ENCODE results near the gene IL36A. TPM values are rescaled to one million over a fixed set of nuclear protein-coding genes. Genes with fewer than 3 reads are reported as not detected.

Gene IL36A
- total RNA-seq, 1 donor from 2014 or later: not detected

DNA sequence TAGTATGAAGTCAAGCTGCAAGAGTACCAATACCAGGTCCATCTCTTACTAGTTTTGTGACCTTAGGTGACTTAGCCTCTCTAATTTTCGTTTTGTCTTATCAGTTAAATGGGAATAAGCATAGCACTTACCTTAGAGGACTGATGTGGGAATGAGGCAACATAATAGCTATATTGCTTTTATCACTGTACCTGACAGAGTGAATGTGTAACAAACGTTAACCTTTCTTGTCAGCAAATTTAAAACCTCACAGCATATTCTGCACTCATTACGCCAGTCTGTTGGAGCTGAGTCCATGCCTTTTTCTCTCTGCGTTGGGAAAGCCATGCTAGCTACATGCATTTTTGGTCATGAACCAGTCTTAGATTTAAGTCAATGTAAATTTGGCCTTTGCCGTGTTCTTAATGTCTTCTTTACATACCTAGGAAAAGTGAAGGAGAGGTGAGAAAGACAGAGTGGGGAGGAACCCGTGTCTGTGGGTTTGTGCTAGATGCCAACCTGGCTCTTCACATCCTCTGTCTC lies 47.2 kb downstream of the IL36A start, which contains the start of gene IL36B:
IL36B (minus strand) TSS at position 472 of the 522 bp plus-strand sequence.
- H3K27me3 Mint-ChIP-seq: peaks cover 18% of the 10 kb centered on the region
- H3K4me1 Mint-ChIP-seq (ENCODE audit: low read depth): no peaks in the 10 kb centered on the region
- H3K4me3 Mint-ChIP-seq (ENCODE audit: low read depth): no peak within 1 kb of the TSS
- no peak for DNase-seq (ENCODE audit: low spot score, unreplicated experiment)
- peaks cover 26% of the 10 kb centered on the region for H3K9me3 Mint-ChIP-seq (ENCODE audit: low read depth)
- TF ChIP-seq, protein P1, sequence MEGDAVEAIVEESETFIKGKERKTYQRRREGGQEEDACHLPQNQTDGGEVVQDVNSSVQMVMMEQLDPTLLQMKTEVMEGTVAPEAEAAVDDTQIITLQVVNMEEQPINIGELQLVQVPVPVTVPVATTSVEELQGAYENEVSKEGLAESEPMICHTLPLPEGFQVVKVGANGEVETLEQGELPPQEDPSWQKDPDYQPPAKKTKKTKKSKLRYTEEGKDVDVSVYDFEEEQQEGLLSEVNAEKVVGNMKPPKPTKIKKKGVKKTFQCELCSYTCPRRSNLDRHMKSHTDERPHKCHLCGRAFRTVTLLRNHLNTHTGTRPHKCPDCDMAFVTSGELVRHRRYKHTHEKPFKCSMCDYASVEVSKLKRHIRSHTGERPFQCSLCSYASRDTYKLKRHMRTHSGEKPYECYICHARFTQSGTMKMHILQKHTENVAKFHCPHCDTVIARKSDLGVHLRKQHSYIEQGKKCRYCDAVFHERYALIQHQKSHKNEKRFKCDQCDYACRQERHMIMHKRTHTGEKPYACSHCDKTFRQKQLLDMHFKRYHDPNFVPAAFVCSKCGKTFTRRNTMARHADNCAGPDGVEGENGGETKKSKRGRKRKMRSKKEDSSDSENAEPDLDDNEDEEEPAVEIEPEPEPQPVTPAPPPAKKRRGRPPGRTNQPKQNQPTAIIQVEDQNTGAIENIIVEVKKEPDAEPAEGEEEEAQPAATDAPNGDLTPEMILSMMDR (IDR thresholded peaks at IDR 0.05; ENCODE audit: unreplicated experiment): no peak
- H3K27ac Mint-ChIP-seq: peak within 1 kb of the TSS; percentile 35
- H3K36me3 Mint-ChIP-seq (ENCODE audit: insufficient read depth): no peaks in the 10 kb centered on the region

DNA sequence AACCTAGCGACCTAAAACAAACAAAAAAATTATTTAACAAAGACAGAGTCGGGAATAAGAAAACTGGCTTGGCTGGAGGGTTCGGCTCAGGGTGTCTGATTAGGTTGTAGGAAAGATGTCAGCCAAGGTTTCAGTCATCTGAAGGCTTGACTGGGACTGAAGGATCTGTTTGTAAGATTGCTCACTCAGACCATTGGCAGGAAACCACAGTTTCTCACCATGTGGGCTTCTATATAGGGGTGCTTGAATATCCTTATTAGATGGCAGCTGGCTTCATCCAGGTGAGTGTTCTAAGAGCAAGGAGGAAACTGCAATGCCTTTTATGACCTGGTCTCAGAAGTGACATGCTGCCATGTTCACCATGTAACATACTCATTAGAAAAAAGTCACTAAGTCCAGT lies 48.4 kb downstream of the IL36A start:
- no peak overlapping the region for H3K27ac Mint-ChIP-seq
- H3K9me3 Mint-ChIP-seq (ENCODE audit: low read depth): peaks cover 23% of the 10 kb centered on the region

DNA sequence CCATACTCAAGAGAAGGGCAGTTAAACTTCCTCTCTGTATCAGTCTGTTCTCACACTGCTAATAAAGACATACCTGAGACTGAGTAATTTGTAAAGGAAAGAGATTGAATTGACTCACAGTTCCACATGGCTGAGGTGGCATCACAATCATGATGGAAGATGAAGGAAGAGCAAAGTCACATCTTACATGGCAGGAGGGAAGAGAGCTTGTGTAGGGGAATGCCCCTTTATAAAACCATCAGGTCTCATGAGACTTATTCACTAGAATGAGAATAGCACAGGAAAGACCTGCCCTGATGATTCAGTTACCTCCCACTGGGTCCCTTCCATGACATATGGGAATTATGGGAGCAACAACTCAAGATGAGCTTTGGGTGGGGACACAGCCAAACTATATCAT lies 48.8 kb downstream of the IL36A start:
- H3K4me1 Mint-ChIP-seq (ENCODE audit: low read depth): peaks cover 3% of the 10 kb centered on the region
- H3K36me3 Mint-ChIP-seq (ENCODE audit: insufficient read depth): no peaks in the 10 kb centered on the region
- TF ChIP-seq, protein P1 (IDR thresholded peaks at IDR 0.05; ENCODE audit: unreplicated experiment): no peak
- no peak overlapping the region for H3K27ac Mint-ChIP-seq
- no peak for DNase-seq (ENCODE audit: low spot score, unreplicated experiment)
- no peak overlapping the region for H3K4me3 Mint-ChIP-seq (ENCODE audit: low read depth)
- peaks cover 21% of the 10 kb centered on the region for H3K9me3 Mint-ChIP-seq (ENCODE audit: low read depth)
- H3K27me3 Mint-ChIP-seq: peaks cover 19% of the 10 kb centered on the region

More for the DNA sequence above, 48.4 kb downstream of the IL36A start:
- TF ChIP-seq, protein P1 (IDR thresholded peaks at IDR 0.05; ENCODE audit: unreplicated experiment): no peak
- no peak overlapping the region for H3K4me3 Mint-ChIP-seq (ENCODE audit: low read depth)
- no peak for DNase-seq (ENCODE audit: low spot score, unreplicated experiment)
- no peaks in the 10 kb centered on the region for H3K36me3 Mint-ChIP-seq (ENCODE audit: insufficient read depth)
- peaks cover 3% of the 10 kb centered on the region for H3K4me1 Mint-ChIP-seq (ENCODE audit: low read depth)
- peaks cover 19% of the 10 kb centered on the region for H3K27me3 Mint-ChIP-seq

DNA sequence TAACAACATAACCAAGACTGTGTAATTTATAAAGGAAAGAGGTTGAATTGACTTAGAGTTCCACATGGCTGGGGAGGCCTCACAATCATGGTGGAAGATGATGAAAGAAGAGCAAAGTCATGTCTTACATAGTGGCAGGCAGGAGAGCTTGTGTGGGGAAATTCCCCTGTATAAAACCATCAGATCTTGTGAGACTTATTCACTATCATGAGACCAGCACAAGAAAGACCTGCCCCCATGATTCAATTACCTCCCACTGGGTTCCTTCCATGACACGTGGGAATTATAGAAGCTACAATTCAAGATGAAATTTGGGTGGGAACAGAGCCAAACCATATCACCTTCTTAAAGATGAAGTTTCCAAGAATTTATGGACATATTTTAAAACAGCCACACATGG lies 51.3 kb downstream of the IL36A start:
- H3K4me1 Mint-ChIP-seq (ENCODE audit: low read depth): peaks cover 3% of the 10 kb centered on the region
- H3K36me3 Mint-ChIP-seq (ENCODE audit: insufficient read depth): no peaks in the 10 kb centered on the region
- H3K27ac Mint-ChIP-seq: no peak overlapping the region
- H3K9me3 Mint-ChIP-seq (ENCODE audit: low read depth): peaks cover 16% of the 10 kb centered on the region
- peaks cover 26% of the 10 kb centered on the region for H3K27me3 Mint-ChIP-seq
- no peak overlapping the region for H3K4me3 Mint-ChIP-seq (ENCODE audit: low read depth)
- DNase-seq (ENCODE audit: low spot score, unreplicated experiment): no peak
- TF ChIP-seq, protein P1 (IDR thresholded peaks at IDR 0.05; ENCODE audit: unreplicated experiment): no peak

DNA sequence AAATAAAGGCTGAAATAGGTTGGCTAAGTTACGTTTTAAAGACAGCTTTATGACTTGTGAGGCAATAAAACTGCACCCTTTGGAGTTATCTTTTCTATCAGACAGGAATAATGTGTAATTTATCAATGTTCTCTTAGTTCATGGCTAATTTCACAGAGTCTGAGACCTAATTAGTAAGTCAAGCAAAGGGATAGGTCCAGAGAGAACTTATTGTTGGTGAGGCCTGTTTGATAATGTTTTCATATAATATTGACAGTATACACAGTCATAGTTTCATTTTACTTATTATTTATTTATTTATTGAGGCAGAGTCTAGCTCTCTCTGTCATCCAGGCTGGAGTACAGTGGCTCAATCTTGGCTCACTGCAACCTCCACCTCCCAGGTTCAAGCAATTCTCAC lies 51.9 kb downstream of the IL36A start:
- H3K4me3 Mint-ChIP-seq (ENCODE audit: low read depth): no peak overlapping the region
- peaks cover 3% of the 10 kb centered on the region for H3K4me1 Mint-ChIP-seq (ENCODE audit: low read depth)
- H3K27ac Mint-ChIP-seq: no peak overlapping the region
- peaks cover 16% of the 10 kb centered on the region for H3K9me3 Mint-ChIP-seq (ENCODE audit: low read depth)
- no peaks in the 10 kb centered on the region for H3K36me3 Mint-ChIP-seq (ENCODE audit: insufficient read depth)
- TF ChIP-seq, protein P1 (IDR thresholded peaks at IDR 0.05; ENCODE audit: unreplicated experiment): no peak
- H3K27me3 Mint-ChIP-seq: peaks cover 28% of the 10 kb centered on the region
- no peak for DNase-seq (ENCODE audit: low spot score, unreplicated experiment)

Other genes starting within 250 kb of the IL36A start
- 10.3 and 11.5 TPM in 2 replicates for gene CKAP2L, start 240.8 kb upstream of the IL36A start, total RNA-seq
- 0.12 TPM in 1 of 2 replicates, not detected in the other for gene IL1A, start 221.0 kb upstream of the IL36A start, total RNA-seq
- not detected in 2 replicates for gene IL1B, start 168.7 kb upstream of the IL36A start, total RNA-seq
- not detected in 2 replicates for gene IL37, start 94.3 kb upstream of the IL36A start, total RNA-seq
- not detected in 2 replicates for gene IL36G, start 27.5 kb upstream of the IL36A start, total RNA-seq
- not detected in 2 replicates for gene IL36B, start 47.4 kb downstream of the IL36A start, total RNA-seq
- gene IL36RN, start 53.7 kb downstream of the IL36A start, total RNA-seq: 0.13 TPM in 1 of 2 replicates, not detected in the other
- not detected in 2 replicates for gene IL1F10, start 62.5 kb downstream of the IL36A start, total RNA-seq
- not detected in 2 replicates for gene IL1RN, start 122.1 kb downstream of the IL36A start, total RNA-seq
- gene PSD4, start 168.5 kb downstream of the IL36A start, total RNA-seq: 27.1 and 30.7 TPM in 2 replicates

Data from progenitor cell of endocrine pancreas (in vitro differentiated cells).